H1 (cell line): ENCODE results near the gene THOP1. TPM values are rescaled to one million over a fixed set of nuclear protein-coding genes. Genes with fewer than 3 reads are reported as not detected.

Experiments
- ASH2L ChIP-seq: fragments of 200-600, 300-600 bp; sonication (generic); IDR thresholded peaks from one replicate; pipeline ENCODE4 v1.7.1; 2017; ENCODE audit warnings: low read length
- BRCA1 ChIP-seq: IDR thresholded peaks from 2 replicates; pipeline ENCODE4 v1.6.1; 2012; ENCODE audit warnings: low read depth, low read length, improper control_type of control experiment
- FOSL1 ChIP-seq: IDR thresholded peaks from 2 replicates; pipeline ENCODE4 v1.6.1; 2011; ENCODE audit warnings: mild to moderate bottlenecking, low read depth, low read length, moderate library complexity; ENCODE audit not compliant: insufficient read depth
- MAFK ChIP-seq: IDR thresholded peaks from 2 replicates; pipeline ENCODE4 v1.6.1; 2012; ENCODE audit warnings: low read depth, mild to moderate bottlenecking, improper control_type of control experiment, low read length
- POLR2A ChIP-seq, 2 experiments: IDR thresholded peaks; 1 replicate in 1 of 2; 2 replicates in 1 of 2; pipeline ENCODE4 v1.6.1; 2011; ENCODE audit warnings: low read depth in 2 of 2, low read length in 2 of 2, mild to moderate bottlenecking in 2 of 2; ENCODE audit errors: control extremely low read depth in 1 of 2
- RAD21 ChIP-seq, 2 experiments: IDR thresholded peaks in 1 of 2; conservative IDR thresholded peaks in 1 of 2; 2 replicates each; pipeline ENCODE4 v1.6.1; 2011; ENCODE audit warnings: low read depth in 2 of 2, low read length in 2 of 2, improper control_type of control experiment in 1 of 2, inconsistent platforms in 1 of 2, mild to moderate bottlenecking in 1 of 2, moderate library complexity in 1 of 2
- SIN3A ChIP-seq, 2 experiments: IDR thresholded peaks in 1 of 2; conservative IDR thresholded peaks in 1 of 2; 2 replicates each; pipeline ENCODE4 v1.6.1; 2011 to 2012; ENCODE audit warnings: low read length in 2 of 2, improper control_type of control experiment in 1 of 2, low read depth in 1 of 2, mild to moderate bottlenecking in 1 of 2
- SRF ChIP-seq: IDR thresholded peaks from 2 replicates; pipeline ENCODE4 v1.6.1; 2011; ENCODE audit warnings: mild to moderate bottlenecking, low read depth, low read length, moderate library complexity
- TBP ChIP-seq: IDR thresholded peaks from 2 replicates; pipeline ENCODE4 v1.6.1; 2011; ENCODE audit warnings: low read depth, low read length, improper control_type of control experiment
- polyA plus RNA-seq, 7 experiments: library from polyadenylated mRNA; depleted of rRNA in 3 of 7; stranded (reverse) in 5 of 7; unstranded in 2 of 7; fragments of >200 nt in 5 of 7; fragments of 200-250 nt in 2 of 7; gene quantifications; 1 replicate in 5 of 7; 2 replicates in 1 of 7; 4 replicates in 1 of 7; pipeline versions ENCODE4 v1.2.1 to v1.2.3, GENCODE V29; 2011 to 2013; ENCODE audit warnings: missing spikeins in 2 of 7, mixed read lengths in 2 of 7
- total RNA-seq: library from RNA; stranded (reverse); fragmentation: NEBNext Ultra II Directional; extraction: Animal tissue kit (Norgen Biotek cat#: 25700); gene quantifications from 2 replicates; pipeline ENCODE4 v1.2.1, GENCODE V29; 2021
- TF ChIP-seq, protein P1 (sequence below), 3 experiments: IDR thresholded peaks; 1 replicate in 2 of 3; 2 replicates in 1 of 3; pipeline versions ENCODE4 v1.5.1 to v1.6.1; 2011; ENCODE audit warnings: low read length in 3 of 3, mild to moderate bottlenecking in 3 of 3, inconsistent platforms in 2 of 3, low read depth in 1 of 3, moderate library complexity in 1 of 3; ENCODE audit not compliant: insufficient read depth in 1 of 3; ENCODE audit errors: control extremely low read depth in 1 of 3
- TF ChIP-seq, protein P2 (sequence below): IDR thresholded peaks from 2 replicates; pipeline ENCODE4 v1.6.1; 2012; ENCODE audit warnings: inconsistent platforms

THOP1 gene
- total and polyA plus RNA-seq, 2 of the 8 experiments (the other 6 are each of a cell fraction or from before 2014, with no cell fraction given): 136 to 159 TPM

DNA sequence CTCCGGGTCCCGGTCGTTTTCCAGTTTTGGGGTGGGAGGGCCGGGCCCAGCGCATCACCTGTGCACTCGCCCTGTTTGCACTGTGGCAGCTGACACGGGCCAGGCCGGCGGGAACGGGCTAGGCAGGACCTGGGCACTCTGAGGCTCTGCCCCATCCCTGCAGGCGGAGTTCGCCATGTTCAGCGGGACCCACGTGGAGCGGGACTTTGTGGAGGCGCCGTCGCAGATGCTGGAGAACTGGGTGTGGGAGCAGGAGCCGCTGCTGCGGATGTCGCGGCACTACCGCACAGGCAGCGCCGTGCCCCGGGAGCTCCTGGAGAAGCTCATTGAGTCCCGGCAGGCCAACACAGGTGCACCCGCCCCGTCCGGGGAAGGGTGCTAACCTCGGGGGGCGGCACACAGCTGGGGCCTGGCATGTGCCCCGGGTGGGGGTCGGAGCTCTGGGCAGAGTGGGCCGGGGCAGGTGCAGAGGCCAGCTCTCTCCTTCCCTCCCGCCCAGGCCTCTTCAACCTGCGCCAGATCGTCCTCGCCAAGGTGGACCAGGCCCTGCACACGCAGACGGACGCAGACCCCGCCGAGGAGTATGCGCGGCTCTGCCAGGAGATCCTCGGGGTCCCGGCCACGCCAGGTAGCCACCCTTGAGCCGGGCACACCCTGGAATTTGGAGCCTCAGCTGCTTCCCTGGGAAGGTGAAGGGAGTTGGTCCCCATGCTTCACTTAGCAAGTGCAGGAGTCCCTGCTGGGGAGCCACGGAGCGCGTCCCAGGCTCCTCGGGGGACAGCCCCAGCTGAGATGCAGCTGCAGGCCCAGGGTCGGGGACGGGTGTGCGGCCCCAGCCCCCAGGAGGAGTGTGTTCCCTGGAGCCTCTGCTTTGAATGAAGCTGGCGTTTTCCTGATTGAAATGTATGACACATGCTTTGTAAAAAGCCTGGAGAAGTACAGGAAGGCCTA, 25.1 kb downstream of the THOP1 start (continued):
- TF ChIP-seq, protein P1, sequence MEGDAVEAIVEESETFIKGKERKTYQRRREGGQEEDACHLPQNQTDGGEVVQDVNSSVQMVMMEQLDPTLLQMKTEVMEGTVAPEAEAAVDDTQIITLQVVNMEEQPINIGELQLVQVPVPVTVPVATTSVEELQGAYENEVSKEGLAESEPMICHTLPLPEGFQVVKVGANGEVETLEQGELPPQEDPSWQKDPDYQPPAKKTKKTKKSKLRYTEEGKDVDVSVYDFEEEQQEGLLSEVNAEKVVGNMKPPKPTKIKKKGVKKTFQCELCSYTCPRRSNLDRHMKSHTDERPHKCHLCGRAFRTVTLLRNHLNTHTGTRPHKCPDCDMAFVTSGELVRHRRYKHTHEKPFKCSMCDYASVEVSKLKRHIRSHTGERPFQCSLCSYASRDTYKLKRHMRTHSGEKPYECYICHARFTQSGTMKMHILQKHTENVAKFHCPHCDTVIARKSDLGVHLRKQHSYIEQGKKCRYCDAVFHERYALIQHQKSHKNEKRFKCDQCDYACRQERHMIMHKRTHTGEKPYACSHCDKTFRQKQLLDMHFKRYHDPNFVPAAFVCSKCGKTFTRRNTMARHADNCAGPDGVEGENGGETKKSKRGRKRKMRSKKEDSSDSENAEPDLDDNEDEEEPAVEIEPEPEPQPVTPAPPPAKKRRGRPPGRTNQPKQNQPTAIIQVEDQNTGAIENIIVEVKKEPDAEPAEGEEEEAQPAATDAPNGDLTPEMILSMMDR (IDR thresholded peaks at IDR 0.05; ENCODE audit: control extremely low read depth in 1 of 3, insufficient read depth in 1 of 3, low read depth in 1 of 3, low read length in 3 of 3): no peak
- no peak for TF ChIP-seq SRF
- TF ChIP-seq TBP: no peak
- TF ChIP-seq ASH2L: no peak
- TF ChIP-seq POLR2A (IDR thresholded peaks at IDR 0.05; ENCODE audit: control extremely low read depth in 1 of 2, low read depth in 2 of 2, low read length in 2 of 2): no peak
- TF ChIP-seq MAFK: no peak
- no peak for TF ChIP-seq SIN3A (conservative IDR thresholded peaks at IDR 0.05 in 1 of 2, IDR thresholded peaks at IDR 0.05 in 1 of 2; ENCODE audit: low read depth in 1 of 2, low read length in 2 of 2)
- TF ChIP-seq, protein P2, sequence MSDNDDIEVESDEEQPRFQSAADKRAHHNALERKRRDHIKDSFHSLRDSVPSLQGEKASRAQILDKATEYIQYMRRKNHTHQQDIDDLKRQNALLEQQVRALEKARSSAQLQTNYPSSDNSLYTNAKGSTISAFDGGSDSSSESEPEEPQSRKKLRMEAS: no peak
- TF ChIP-seq RAD21 (IDR thresholded peaks at IDR 0.05 in 1 of 2, conservative IDR thresholded peaks at IDR 0.05 in 1 of 2; ENCODE audit: low read depth in 2 of 2, low read length in 2 of 2): no peak
- TF ChIP-seq FOSL1: no peak
- no peak for TF ChIP-seq BRCA1
